ENCODE results near the gene ZNF385C. TPM values are rescaled to one million over a fixed set of nuclear protein-coding genes. Genes with fewer than 3 reads are reported as not detected.

Gene ZNF385C
- total RNA-seq, 1 donor from 2014 or later = 0.16 TPM

DNA sequence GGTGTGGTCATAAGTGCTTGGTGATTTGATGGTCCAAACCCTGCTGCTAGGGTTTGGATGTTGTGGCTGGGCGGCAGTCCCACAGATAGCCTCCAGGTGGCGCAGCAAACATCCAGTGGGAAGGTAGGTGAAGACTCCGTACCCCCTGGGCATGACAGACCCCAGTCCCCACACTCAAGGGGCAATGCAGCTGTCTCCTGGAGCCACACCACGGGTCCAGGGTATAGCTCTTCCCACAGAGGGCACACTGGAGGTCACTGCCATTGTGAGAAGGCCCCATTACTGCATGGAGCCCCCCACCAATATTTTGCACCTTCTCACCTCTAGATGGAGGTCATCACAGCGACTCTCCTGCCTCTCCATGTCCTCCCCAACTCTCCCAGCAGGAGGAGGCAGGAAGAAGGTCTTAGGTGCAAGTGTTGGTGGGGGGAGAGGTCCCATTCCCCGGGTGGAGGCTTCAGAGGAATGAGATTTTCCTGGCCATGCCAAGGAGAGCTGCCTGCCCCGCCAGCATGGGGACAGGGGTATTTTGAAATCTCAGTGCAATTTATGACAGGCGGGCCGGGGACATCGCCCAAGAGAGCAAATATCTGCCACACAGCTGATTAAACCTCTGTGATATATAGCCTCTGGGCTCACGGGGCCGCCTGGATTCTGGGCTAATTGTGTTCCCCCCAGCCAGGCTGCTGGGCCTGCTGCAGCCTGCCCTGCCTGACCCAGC is 30.7 kb downstream of the ZNF385C start:
- intact Hi-C loops (cut with micrococcal nuclease) = loop anchor here (2.0 to 10.0 kb wide), 3 partner anchors 33 to 117 kb away; partner anchors contain the start of genes DHX58, HCRT and KCNH4
- H3K4me3 Mint-ChIP-seq = no peak overlapping the region

DNA sequence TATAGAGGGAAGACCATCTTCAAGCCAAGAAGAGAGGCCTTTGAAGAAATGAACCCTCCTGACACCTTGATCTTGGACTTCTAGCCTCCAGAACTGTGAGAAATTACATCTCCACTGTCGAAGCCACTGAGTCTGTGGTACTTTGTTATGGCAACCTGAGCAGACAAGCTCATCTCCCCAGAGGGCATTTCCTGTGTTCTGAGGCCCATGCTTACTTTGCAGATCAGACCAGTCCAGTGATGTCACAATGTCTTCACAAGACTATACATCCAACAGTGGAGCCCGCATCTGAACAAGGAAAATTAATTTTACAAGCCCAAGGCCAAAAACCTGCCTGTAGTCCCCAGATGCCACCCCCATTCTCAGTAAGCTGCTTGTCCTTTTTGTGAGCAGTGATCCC is 33.1 kb downstream of the ZNF385C start:
- Mint-ChIP-seq H3K27ac (peak overlapping the region; percentile 20), H3K36me3 (ENCODE audit: low read depth) (no peaks in the 10 kb centered on the region), H3K4me1 (peaks cover 16% of the 10 kb centered on the region), H3K9me3 (no peaks in the 10 kb centered on the region), H3K4me3 (no peak overlapping the region), H3K27me3 (no peaks in the 10 kb centered on the region)
- intact Hi-C loops (cut with micrococcal nuclease) = loop anchor here (10.0 kb wide), 1 partner anchor 120 kb away; the partner anchor contains the start of genes HCRT and KCNH4
- peak; percentile 72 for DNase-seq

More for the DNA sequence above, 30.7 kb downstream of the ZNF385C start:
- no peaks in the 10 kb centered on the region for H3K36me3 Mint-ChIP-seq (ENCODE audit: low read depth)
- peaks cover 11% of the 10 kb centered on the region for H3K27me3 Mint-ChIP-seq
- DNase-seq = peak; percentile 93
- peaks cover 18% of the 10 kb centered on the region for H3K4me1 Mint-ChIP-seq
- H3K27ac Mint-ChIP-seq = no peak overlapping the region
- H3K9me3 Mint-ChIP-seq = no peaks in the 10 kb centered on the region

GRCh38 chr17:42062681-42063080 is 35.6 kb downstream of the ZNF385C start:
- H3K4me3 Mint-ChIP-seq = no peak overlapping the region
- DNase-seq = no peak
- no peaks in the 10 kb centered on the region for H3K27me3 Mint-ChIP-seq
- intact Hi-C loops (cut with micrococcal nuclease) = loop anchor here (5.0 to 10.0 kb wide), 2 partner anchors 35 to 122 kb away; partner anchors contain the start of genes HCRT and KCNH4
- no peaks in the 10 kb centered on the region for H3K36me3 Mint-ChIP-seq (ENCODE audit: low read depth)
- H3K4me1 Mint-ChIP-seq = peaks cover 19% of the 10 kb centered on the region
- no peak overlapping the region for H3K27ac Mint-ChIP-seq
- H3K9me3 Mint-ChIP-seq = no peaks in the 10 kb centered on the region

DNA sequence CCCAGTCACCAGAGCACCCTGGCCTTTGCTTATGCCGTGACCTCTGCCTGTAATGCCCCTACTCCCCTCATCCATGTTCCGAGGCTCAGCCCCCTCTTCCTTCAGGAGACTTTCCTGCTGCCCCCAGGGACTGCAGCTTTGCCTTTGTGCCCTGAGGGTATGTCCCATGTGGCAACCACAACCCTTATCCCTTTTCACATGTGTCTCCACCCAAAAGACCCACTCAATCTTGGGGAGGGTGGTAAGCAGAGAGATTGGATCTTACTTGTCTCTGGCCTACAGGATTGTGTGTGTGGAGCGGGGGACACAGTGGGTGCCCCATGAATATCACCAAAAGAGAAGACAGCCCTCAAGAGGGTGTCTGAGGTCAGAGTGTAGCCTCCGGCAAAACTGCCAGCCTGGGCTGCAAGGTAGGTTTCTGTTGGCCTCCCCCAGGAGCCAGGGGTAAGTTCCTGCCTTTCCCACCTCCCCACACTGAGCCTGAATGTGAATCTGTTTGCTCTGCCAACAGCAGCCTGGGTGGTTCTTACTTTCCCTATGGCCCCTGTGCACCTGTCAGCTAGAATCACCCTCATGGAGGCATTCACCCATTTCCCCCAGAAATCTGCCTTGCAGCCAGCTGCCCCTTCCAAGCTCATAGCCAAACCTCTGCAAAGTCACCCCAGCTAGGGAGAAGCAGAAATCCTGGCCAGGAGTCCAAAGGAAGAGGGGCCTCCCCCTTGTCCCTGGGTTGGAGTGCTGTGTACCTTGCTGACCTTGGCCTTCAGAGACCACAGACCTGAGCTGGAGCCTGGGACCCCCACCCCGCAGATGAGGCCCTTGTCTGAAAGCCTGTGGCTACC is 36.4 kb downstream of the ZNF385C start:
- Mint-ChIP-seq H3K27me3 (no peaks in the 10 kb centered on the region), H3K9me3 (no peaks in the 10 kb centered on the region), H3K4me1 (peaks cover 18% of the 10 kb centered on the region), H3K27ac (no peak overlapping the region), H3K36me3 (ENCODE audit: low read depth) (no peaks in the 10 kb centered on the region), H3K4me3 (no peak overlapping the region)
- intact Hi-C loops (cut with micrococcal nuclease) = loop anchor here (5.0 to 10.0 kb wide), 2 partner anchors 35 to 123 kb away; partner anchors contain the start of genes HCRT and KCNH4
- no peak for DNase-seq

GRCh38 chr17:42060231-42060630 is 38.0 kb downstream of the ZNF385C start:
- H3K4me1 Mint-ChIP-seq = peaks cover 17% of the 10 kb centered on the region
- intact Hi-C loops (cut with micrococcal nuclease) = loop anchor here (5.0 to 10.0 kb wide), 2 partner anchors 33 to 125 kb away; partner anchors contain the start of genes HCRT and KCNH4
- DNase-seq = no peak
- peak overlapping the region; percentile 30 for H3K27ac Mint-ChIP-seq
- no peak overlapping the region for H3K4me3 Mint-ChIP-seq
- no peaks in the 10 kb centered on the region for H3K9me3 Mint-ChIP-seq
- H3K36me3 Mint-ChIP-seq (ENCODE audit: low read depth) = no peaks in the 10 kb centered on the region
- peaks cover 4% of the 10 kb centered on the region for H3K27me3 Mint-ChIP-seq

- intact Hi-C loops (cut with micrococcal nuclease) = loop anchor here (5.0 to 10.0 kb wide), 2 partner anchors 33 to 125 kb away; partner anchors contain the start of genes HCRT and KCNH4
- Mint-ChIP-seq H3K9me3 (no peaks in the 10 kb centered on the region), H3K36me3 (ENCODE audit: low read depth) (no peaks in the 10 kb centered on the region), H3K4me1 (peaks cover 16% of the 10 kb centered on the region), H3K4me3 (no peak overlapping the region), H3K27ac (no peak overlapping the region), H3K27me3 (peaks cover 8% of the 10 kb centered on the region)
- DNase-seq = no peak
These were observed 38.5 kb downstream of the ZNF385C start for GRCh38 chr17:42059815-42060214.

- H3K9me3 Mint-ChIP-seq = no peaks in the 10 kb centered on the region
- H3K27me3 Mint-ChIP-seq = peaks cover 19% of the 10 kb centered on the region
- H3K27ac Mint-ChIP-seq = no peak overlapping the region
- no peak for DNase-seq
- intact Hi-C loops (cut with micrococcal nuclease) = no loop called here
- no peak overlapping the region for H3K4me3 Mint-ChIP-seq
- peaks cover 6% of the 10 kb centered on the region for H3K4me1 Mint-ChIP-seq
- no peaks in the 10 kb centered on the region for H3K36me3 Mint-ChIP-seq (ENCODE audit: low read depth)
These were observed 40.2 kb downstream of the ZNF385C start for GRCh38 chr17:42058063-42058462.

DNA sequence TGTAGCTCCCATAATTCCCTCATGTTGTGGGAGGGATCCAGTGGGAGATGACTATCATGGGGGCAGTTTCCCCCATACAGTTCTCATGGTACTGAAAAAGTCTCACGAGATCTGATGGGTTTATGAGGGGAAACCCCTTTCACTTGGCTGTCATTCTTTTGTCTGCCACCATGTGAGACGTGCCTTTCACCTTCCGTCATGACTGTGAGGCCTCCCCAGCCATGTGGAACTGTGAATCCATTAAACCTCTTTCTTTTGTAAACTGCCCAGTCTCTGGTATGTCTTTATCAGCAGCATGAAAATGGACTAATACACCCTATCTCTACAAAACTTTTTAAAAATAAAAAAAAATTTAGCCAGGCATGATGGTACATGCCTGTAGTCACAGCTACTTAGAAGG is 41.6 kb downstream of the ZNF385C start:
- intact Hi-C loops (cut with micrococcal nuclease) = no loop called here
- Mint-ChIP-seq H3K4me1 (peaks cover 4% of the 10 kb centered on the region), H3K27me3 (peaks cover 34% of the 10 kb centered on the region), H3K36me3 (ENCODE audit: low read depth) (no peaks in the 10 kb centered on the region), H3K4me3 (no peak overlapping the region), H3K27ac (peak overlapping the region; percentile 34), H3K9me3 (no peaks in the 10 kb centered on the region)
- DNase-seq = no peak

DNA sequence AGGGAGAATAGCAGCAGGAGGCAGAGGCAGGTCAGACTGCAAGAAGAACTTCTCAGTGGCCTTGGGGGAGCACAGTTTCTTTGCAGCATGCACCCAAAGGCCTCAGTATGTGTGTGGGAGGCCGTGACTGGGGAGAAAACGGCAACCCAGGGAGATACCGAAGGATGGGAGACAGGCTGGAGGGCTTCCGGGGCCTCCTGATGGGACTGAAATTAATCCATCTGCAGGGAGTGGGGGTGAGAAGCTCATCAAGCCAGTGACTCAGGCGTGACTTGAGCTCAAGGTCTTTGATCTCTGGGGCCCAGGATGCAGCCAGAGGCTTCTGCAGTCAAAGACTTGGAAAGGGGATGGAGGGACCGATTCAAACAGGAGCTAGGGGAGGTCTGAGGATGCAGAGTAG is 42.8 kb downstream of the ZNF385C start:
- Mint-ChIP-seq H3K4me3 (no peak overlapping the region), H3K4me1 (peaks cover 4% of the 10 kb centered on the region), H3K36me3 (ENCODE audit: low read depth) (no peaks in the 10 kb centered on the region), H3K27ac (no peak overlapping the region), H3K9me3 (no peaks in the 10 kb centered on the region), H3K27me3 (peaks cover 44% of the 10 kb centered on the region)
- DNase-seq = no peak
- intact Hi-C loops (cut with micrococcal nuclease) = no loop called here

DNA sequence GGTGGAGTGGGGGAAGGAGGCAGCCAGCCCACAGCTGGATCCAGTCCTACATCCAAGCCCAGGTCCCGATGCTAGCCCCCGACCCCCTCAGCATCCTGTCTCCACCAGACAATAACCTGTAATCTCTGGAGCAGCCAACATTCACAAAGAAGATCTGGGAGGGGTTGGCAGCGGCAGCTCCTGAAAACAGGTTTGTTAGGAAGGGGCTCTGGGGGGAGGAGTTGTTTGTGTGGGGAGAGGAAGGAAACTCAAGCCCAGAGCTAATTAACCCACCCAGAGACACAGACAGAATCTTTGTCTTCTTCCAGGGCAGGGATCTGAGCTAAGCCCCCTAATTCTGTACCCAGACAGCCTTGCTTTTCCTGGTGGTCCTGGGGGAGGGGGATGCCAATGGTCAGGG is 43.2 kb downstream of the ZNF385C start:
- intact Hi-C loops (cut with micrococcal nuclease) = no loop called here
- no peaks in the 10 kb centered on the region for H3K9me3 Mint-ChIP-seq
- no peak overlapping the region for H3K27ac Mint-ChIP-seq
- DNase-seq = no peak
- H3K4me3 Mint-ChIP-seq = no peak overlapping the region
- H3K36me3 Mint-ChIP-seq (ENCODE audit: low read depth) = no peaks in the 10 kb centered on the region
- H3K4me1 Mint-ChIP-seq = peaks cover 1% of the 10 kb centered on the region
- peaks cover 44% of the 10 kb centered on the region for H3K27me3 Mint-ChIP-seq

DNA sequence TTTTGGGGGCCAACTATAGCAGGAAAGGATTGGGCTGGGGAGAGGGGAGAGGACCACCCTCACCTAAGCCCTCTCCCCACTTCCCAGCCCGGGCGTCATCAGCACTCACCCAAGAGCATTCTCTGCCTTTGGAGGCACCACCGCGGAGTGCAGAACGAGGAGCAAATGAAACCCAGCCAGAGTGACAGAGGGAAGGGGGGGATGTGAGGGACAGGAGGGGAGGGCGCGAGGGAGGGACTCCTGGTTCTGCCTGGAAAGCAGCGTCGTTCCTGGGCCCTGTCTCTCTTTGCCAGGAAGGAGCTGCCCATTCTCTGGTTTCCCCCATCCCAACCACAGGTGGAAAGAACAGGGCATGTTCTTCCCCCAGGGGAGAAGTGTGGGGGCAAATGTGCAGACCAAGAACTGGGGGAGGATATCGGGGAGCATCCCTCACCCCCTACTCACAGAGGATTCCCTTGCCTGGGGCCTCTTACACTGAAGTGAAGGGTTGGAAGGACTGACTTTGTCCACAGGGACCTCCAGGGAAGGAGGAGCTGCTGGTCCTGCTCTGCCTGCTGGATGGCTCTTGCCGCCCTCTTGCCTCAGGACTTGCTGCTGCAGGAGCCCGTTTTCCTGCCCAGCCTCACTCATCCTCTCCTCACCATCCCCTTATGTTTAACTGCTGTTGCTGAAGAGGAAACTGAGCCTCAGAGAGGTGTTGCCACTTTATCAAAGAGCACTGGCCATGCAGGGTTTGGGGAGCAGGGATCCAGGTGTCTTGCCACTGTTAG is 44.4 kb downstream of the ZNF385C start:
- Mint-ChIP-seq H3K4me1 (no peaks in the 10 kb centered on the region), H3K36me3 (ENCODE audit: low read depth) (no peaks in the 10 kb centered on the region), H3K27ac (no peak overlapping the region), H3K4me3 (no peak overlapping the region), H3K9me3 (no peaks in the 10 kb centered on the region), H3K27me3 (peaks cover 53% of the 10 kb centered on the region)
- intact Hi-C loops (cut with micrococcal nuclease) = no loop called here
- DNase-seq = no peak

DNA sequence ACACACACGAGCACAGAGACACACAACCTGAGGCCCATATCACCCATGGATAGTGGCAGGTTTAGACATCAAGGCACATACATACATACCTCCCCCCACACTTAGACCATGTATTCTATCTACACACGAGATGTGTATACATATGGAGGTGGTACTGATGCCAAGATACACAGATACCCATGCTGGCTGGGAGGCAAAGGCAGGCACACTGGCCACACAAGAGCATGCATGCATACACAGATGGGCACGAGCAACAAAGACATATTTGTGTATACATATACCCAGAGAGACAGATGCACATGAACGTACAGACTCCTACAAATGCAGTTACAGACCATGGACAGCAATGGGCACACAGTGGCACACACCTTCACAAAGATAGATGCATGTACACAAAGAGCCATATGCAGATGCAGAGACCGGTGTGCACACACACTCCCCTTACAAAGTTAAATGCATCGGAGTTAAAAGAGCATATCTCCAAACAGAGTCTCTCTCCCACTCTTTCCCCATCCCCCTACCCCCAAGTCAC is 45.9 kb downstream of the ZNF385C start:
- DNase-seq = no peak
- Mint-ChIP-seq H3K4me1 (no peaks in the 10 kb centered on the region), H3K27ac (no peak overlapping the region), H3K9me3 (no peaks in the 10 kb centered on the region), H3K27me3 (peaks cover 62% of the 10 kb centered on the region), H3K4me3 (no peak overlapping the region), H3K36me3 (ENCODE audit: low read depth) (no peaks in the 10 kb centered on the region)
- intact Hi-C loops (cut with micrococcal nuclease) = no loop called here

GRCh38 chr17:42051645-42052044 is 46.6 kb downstream of the ZNF385C start:
- Mint-ChIP-seq H3K4me3 (peak overlapping the region; percentile 41), H3K4me1 (no peaks in the 10 kb centered on the region), H3K9me3 (no peaks in the 10 kb centered on the region), H3K36me3 (ENCODE audit: low read depth) (no peaks in the 10 kb centered on the region), H3K27ac (no peak overlapping the region), H3K27me3 (peaks cover 62% of the 10 kb centered on the region)
- intact Hi-C loops (cut with micrococcal nuclease) = no loop called here
- DNase-seq = no peak

All from activated CD4-positive, alpha-beta T cell treated with anti-CD3 and anti-CD28 coated beads, Interleukin-2, amount 10 ng/mL, durations not matched to agents 24 days and 14 days (primary cell).